ENCODE results near the gene MAP3K5. TPM values are rescaled to one million over a fixed set of nuclear protein-coding genes. Genes with fewer than 3 reads are reported as not detected.
A peak's percentile ranks its signal among the peaks of the same experiment; 100 is the strongest.
"Not testable (repeated sequence)": the region's sequence is repeated elsewhere in the genome, so short reads cannot be mapped to it uniquely, and the experiment has no call there.

Gene MAP3K5
- total RNA-seq, 4 donors from 2014 or later = 16.2 to 52.7 (median 34.8) TPM

DNA sequence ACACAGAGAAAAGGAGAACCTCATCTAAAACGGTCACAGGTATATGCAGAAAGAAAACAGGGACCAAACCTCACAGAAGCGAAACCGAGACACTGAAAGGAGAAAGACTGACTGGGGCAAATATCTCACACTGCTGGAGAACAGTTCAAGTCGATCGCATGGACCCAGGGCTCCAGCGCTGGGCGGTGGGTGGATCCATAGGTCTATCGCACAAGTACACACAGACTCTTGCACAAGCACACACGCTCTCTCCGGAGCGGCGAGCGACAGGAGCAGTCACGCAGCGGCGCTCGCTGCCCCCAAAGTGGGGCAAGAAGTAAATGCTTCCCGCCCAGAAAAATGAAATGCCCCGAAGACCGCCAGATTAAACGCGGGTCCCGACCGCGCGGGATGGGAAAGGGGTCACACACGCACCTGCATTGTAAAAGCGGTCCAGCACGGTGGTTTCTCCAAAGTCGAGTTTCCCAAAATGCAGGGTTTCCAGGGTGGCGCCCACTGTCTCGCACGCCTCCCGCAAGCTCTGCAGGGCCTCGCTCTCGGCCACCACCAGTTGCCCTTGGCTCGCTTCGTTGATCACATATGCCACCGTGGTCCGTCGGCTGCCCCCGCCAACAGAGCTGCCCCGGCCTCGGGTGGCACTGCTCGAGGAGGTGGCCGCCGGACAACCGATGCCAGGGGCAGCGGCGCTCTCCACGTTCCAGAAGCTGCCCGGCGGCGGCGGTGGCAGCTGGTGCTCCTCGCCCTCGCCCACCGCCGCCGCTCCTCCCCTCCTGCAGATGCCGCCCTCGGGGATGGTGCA, 782 bp downstream of the MAP3K5 start:
- 1% methylated on average over 59 of the region's 62 CpGs; no CpG with 5 or more reads in 1 of the 2 donors for WGBS, 2 donors (ENCODE audit: low coverage in 1 of 2)
- H3K9me3 ChIP-seq = no peaks in the 10 kb centered on the region
- peak overlapping the region; percentile 95 to 99 (median 97) for H3K27ac ChIP-seq
- intact Hi-C loops (cut with DNase I; ENCODE audit: low total_unique reads) = loop anchor here (1.0 to 2.0 kb wide), 2 partner anchors 147 to 205 kb away; no protein-coding TSS in a partner anchor
- in situ Hi-C loops (cut with MboI; ENCODE audit: low pct_ligation_motif_present in 1 of 4, low pct_unique_long_range_greater_than_20kb in 1 of 4, low sequenced_read_pairs in 3 of 4) = loop anchor here (5.0 to 25.0 kb wide), 4 partner anchors 144 to 504 kb away; partner anchors contain the start of gene BCLAF1 (in 1 of the 4)
- DNase-seq = peak; percentile 76
- no peaks in the 10 kb centered on the region for H3K36me3 ChIP-seq
- TF ChIP-seq, protein P1, sequence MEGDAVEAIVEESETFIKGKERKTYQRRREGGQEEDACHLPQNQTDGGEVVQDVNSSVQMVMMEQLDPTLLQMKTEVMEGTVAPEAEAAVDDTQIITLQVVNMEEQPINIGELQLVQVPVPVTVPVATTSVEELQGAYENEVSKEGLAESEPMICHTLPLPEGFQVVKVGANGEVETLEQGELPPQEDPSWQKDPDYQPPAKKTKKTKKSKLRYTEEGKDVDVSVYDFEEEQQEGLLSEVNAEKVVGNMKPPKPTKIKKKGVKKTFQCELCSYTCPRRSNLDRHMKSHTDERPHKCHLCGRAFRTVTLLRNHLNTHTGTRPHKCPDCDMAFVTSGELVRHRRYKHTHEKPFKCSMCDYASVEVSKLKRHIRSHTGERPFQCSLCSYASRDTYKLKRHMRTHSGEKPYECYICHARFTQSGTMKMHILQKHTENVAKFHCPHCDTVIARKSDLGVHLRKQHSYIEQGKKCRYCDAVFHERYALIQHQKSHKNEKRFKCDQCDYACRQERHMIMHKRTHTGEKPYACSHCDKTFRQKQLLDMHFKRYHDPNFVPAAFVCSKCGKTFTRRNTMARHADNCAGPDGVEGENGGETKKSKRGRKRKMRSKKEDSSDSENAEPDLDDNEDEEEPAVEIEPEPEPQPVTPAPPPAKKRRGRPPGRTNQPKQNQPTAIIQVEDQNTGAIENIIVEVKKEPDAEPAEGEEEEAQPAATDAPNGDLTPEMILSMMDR (IDR thresholded peaks at IDR 0.05) = no peak
- peak; percentile 74 for TF ChIP-seq POLR2A (IDR thresholded peaks at IDR 0.05)
- TF ChIP-seq EP300 (IDR thresholded peaks at IDR 0.05; ENCODE audit: low read depth) = no peak
- TF ChIP-seq POLR2AphosphoS5 (IDR thresholded peaks at IDR 0.05) = peak; percentile 61 to 88 (median 80)
- peaks cover 0 to 53% (median 24%) of the 10 kb centered on the region in 4 donors for H3K4me1 ChIP-seq
- H3K4me3 ChIP-seq = peak overlapping the region; percentile 75 to 88 (median 85)
- no peaks in the 10 kb centered on the region for H3K27me3 ChIP-seq

DNA sequence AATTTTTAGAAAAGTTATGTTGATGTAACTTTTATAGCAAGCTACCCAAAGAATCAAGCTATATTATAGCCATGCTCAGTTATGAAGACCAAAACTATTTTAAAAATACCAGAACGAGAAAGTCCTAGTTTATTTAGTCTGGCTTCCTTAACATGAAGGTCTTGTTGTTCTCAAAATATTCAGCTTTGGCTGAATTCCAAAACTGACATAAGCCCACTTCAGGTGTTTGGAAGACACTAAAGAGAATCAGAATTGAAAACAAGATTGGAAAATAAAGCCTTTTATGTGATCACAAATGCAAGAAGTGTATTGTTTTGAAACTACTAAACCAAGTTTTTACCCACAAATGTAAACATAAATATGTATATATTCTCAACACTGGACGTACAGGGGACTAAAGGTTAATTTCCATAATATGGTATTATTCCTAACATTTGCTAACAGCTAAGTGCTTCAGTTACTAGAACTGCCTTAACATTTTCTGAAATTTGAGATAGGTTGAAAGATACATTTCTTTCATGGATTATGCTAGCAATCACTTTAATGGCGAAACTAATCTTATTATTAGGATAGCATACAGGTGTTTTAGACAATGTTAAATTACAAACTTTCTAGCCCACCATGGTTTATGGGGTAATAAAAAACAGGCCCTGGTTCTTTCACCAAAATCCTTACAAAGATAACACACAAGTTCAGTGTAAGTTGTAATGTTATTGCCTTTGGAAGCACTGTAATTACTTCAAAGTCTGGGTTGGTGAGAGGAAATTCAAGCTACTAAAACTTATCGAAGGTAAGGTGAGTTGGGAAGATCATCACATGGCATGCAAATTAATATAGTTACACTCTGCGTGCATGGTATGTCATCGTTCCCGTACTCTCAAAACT, 1.6 kb downstream of the MAP3K5 start:
- Histone ChIP-seq H3K4me1 (peaks cover 4 to 62% (median 30%) of the 10 kb centered on the region in 4 donors), H3K4me3 (peak overlapping the region; percentile 75 to 88 (median 85)), H3K27me3 (no peaks in the 10 kb centered on the region), H3K36me3 (no peaks in the 10 kb centered on the region), H3K27ac (peak overlapping the region; percentile 95 to 99 (median 97)), H3K9me3 (no peaks in the 10 kb centered on the region)
- TF ChIP-seq EP300 (IDR thresholded peaks at IDR 0.05; ENCODE audit: low read depth) (no peak), POLR2AphosphoS5 (IDR thresholded peaks at IDR 0.05) (no peak), POLR2A (IDR thresholded peaks at IDR 0.05) (no peak)
- TF ChIP-seq, protein P1 (IDR thresholded peaks at IDR 0.05) = no peak
- WGBS, 2 donors (ENCODE audit: low coverage in 1 of 2) = 14 to 17% methylated on average over 7 of the region's 7 CpGs
- intact Hi-C loops (cut with DNase I; ENCODE audit: low total_unique reads) (no loop called here), in situ Hi-C loops (cut with MboI; ENCODE audit: low pct_ligation_motif_present in 1 of 4, low pct_unique_long_range_greater_than_20kb in 1 of 4, low sequenced_read_pairs in 3 of 4) (loop anchor here (5.0 to 25.0 kb wide), 4 partner anchors 143 to 503 kb away; partner anchors contain the start of gene BCLAF1 (in 1 of the 4))
- DNase-seq = no peak

DNA sequence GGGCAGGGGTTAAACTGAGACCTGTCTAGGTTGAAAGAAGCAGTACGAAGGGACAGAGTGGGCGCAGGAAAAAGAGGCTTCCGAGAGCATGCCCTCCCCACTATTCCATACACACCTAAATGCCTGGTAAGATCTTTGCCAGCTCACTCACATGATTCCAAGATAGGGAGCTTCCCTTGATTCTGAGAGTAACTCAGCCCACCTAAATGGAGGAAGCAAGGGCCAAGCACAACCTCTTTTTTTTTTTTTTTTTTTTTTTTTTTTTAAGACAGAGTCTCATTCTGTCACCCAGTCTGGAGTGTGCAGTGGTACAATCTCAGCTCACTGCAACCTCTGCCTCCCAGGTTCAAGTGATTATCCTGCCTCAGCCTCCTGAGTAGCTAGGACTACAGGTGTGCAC, 2.8 kb downstream of the MAP3K5 start:
- in situ Hi-C loops (cut with MboI; ENCODE audit: low pct_ligation_motif_present in 1 of 4, low pct_unique_long_range_greater_than_20kb in 1 of 4, low sequenced_read_pairs in 3 of 4) = loop anchor here in 1 of 4 donors (25.0 kb wide), 1 partner anchor 502 kb away; the partner anchor contains the start of gene BCLAF1
- 96 to 98% methylated on average over 3 of the region's 3 CpGs for WGBS, 2 donors (ENCODE audit: low coverage in 1 of 2)
- peak overlapping the region in 1 of 4 donors; percentile 88 for H3K4me3 ChIP-seq
- H3K9me3 ChIP-seq; H3K36me3 ChIP-seq; intact Hi-C loops (cut with DNase I; ENCODE audit: low total_unique reads); DNase-seq; H3K27me3 ChIP-seq: not testable (repeated sequence)
- peaks cover 8 to 73% (median 35%) of the 10 kb centered on the region in 4 donors for H3K4me1 ChIP-seq
- H3K27ac ChIP-seq = peak overlapping the region; percentile 20 to 96 (median 67)

DNA sequence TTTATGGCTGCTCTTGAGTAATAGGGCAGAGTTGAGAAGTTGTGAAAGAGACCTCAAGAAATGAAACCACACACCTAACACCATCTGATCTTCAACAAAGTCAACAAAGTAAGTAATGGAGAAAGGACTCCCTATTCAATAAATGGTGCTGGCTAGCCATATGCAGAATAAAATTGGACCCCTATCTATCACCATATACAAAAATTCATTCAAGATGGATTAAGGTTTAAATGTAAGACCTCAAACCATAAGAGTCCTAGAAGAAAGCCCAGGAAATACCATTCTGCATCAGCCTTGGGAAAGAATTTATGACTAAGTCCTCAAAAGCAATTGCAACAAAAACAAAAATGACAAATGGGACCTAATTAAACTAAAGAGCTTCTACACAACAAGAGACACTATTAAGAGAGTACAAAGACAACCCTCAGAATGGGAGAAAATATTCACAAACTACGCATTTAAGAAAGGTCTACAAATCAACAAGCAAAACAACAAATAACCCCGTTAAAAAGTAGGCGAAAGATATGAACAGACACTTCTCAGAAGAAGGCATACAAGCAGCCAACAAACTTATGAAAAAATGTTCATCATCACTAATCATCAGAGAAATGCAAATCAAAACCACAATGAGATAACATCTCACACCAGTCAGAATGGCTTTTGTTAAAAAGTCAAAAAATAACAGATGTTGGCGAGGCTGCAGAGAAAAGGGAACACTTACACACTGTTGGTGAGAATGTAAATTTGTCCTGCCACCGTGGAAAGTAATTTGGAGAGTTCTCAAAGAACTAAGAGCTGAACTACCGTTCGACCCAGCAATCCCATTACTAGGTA, 4.0 kb downstream of the MAP3K5 start:
- no peaks in the 10 kb centered on the region for H3K36me3 ChIP-seq
- in situ Hi-C loops (cut with MboI; ENCODE audit: low pct_ligation_motif_present in 1 of 4, low pct_unique_long_range_greater_than_20kb in 1 of 4, low sequenced_read_pairs in 3 of 4) (loop anchor here in 1 of 4 donors (25.0 kb wide), 1 partner anchor 501 kb away; the partner anchor contains the start of gene BCLAF1), intact Hi-C loops (cut with DNase I; ENCODE audit: low total_unique reads) (no loop called here)
- H3K4me3 ChIP-seq = peak overlapping the region in 1 of 4 donors; percentile 13
- DNase-seq = no peak
- no peaks in the 10 kb centered on the region for H3K27me3 ChIP-seq
- H3K4me1 ChIP-seq = peaks cover 8 to 81% (median 41%) of the 10 kb centered on the region in 4 donors
- H3K27ac ChIP-seq = peak overlapping the region; percentile 39 to 64 (median 55)
- TF ChIP-seq POLR2AphosphoS5 (IDR thresholded peaks at IDR 0.05) (peak in 1 of 3 donors; percentile 3), POLR2A (IDR thresholded peaks at IDR 0.05) (no peak)
- WGBS, 2 donors (ENCODE audit: low coverage in 1 of 2) = 57 to 71% methylated on average over 7 of the region's 7 CpGs
- no peaks in the 10 kb centered on the region for H3K9me3 ChIP-seq
